ENCODE results near the gene MAP4K4. TPM values are rescaled to one million over a fixed set of nuclear protein-coding genes. Genes with fewer than 3 reads are reported as not detected.

MAP4K4 gene
- total and polyA plus RNA-seq, 4 donors, result 19.7 to 91.7 (median 54.0) TPM

- DNase-seq (no peak), ATAC-seq (ENCODE audit: insufficient read depth, low FRiP score) (no peak)
- H3K4me3 ChIP-seq, result no peak overlapping the region
- no peaks in the 10 kb centered on the region for H3K27me3 ChIP-seq (ENCODE audit: control insufficient read depth in 3 of 3, insufficient read depth in 3 of 3, low read length in 2 of 3)
- no peaks in the 10 kb centered on the region for H3K4me1 ChIP-seq (ENCODE audit: control insufficient read depth in 5 of 5, insufficient read depth in 5 of 5, low read length in 5 of 5)
- H3K9me3 ChIP-seq (ENCODE audit: control insufficient read depth in 4 of 4, insufficient read depth in 3 of 4, low read length in 3 of 4), result peaks cover 0 to 2% (median 0%) of the 10 kb centered on the region in 4 donors
- H3K36me3 ChIP-seq (ENCODE audit: control insufficient read depth in 4 of 4, insufficient read depth in 4 of 4, low read length in 4 of 4), result no peaks in the 10 kb centered on the region
- TF ChIP-seq CTCF (IDR thresholded peaks at IDR 0.05; ENCODE audit: control extremely low read depth, extremely low read depth), result no peak
- no peak overlapping the region for H3K9ac ChIP-seq (ENCODE audit: insufficient read depth in 1 of 2, low read length in 2 of 2)
- no peak overlapping the region for H3K27ac ChIP-seq (ENCODE audit: low read depth in 1 of 2, low read length in 1 of 2)
- 75 to 86% methylated on average over 1 of the region's 1 CpG for WGBS, 2 donors
These were observed 8.2 kb upstream of the MAP4K4 start for GRCh38 chr2:101689114-101689825.

- no peak for TF ChIP-seq CTCF (IDR thresholded peaks at IDR 0.05; ENCODE audit: control extremely low read depth, extremely low read depth)
- WGBS, 2 donors, result 93% methylated on average over 2 of the region's 2 CpGs
- Histone ChIP-seq H3K9me3 (ENCODE audit: control insufficient read depth in 4 of 4, insufficient read depth in 3 of 4, low read length in 3 of 4) (peaks cover 0 to 2% (median 0%) of the 10 kb centered on the region in 4 donors), H3K27me3 (ENCODE audit: control insufficient read depth in 3 of 3, insufficient read depth in 3 of 3, low read length in 2 of 3) (no peaks in the 10 kb centered on the region), H3K27ac (ENCODE audit: low read depth in 1 of 2, low read length in 1 of 2) (no peak overlapping the region), H3K4me1 (ENCODE audit: control insufficient read depth in 5 of 5, insufficient read depth in 5 of 5, low read length in 5 of 5) (no peaks in the 10 kb centered on the region), H3K4me3 (no peak overlapping the region), H3K9ac (ENCODE audit: insufficient read depth in 1 of 2, low read length in 2 of 2) (no peak overlapping the region), H3K36me3 (ENCODE audit: control insufficient read depth in 4 of 4, insufficient read depth in 4 of 4, low read length in 4 of 4) (no peaks in the 10 kb centered on the region)
- ATAC-seq (ENCODE audit: insufficient read depth, low FRiP score), result no peak
- no peak for DNase-seq
These were observed 6.9 kb upstream of the MAP4K4 start for GRCh38 chr2:101690547-101691152.

- Histone ChIP-seq H3K36me3 (ENCODE audit: control insufficient read depth in 4 of 4, insufficient read depth in 4 of 4, low read length in 4 of 4) (no peaks in the 10 kb centered on the region), H3K9ac (ENCODE audit: insufficient read depth in 1 of 2, low read length in 2 of 2) (no peak overlapping the region), H3K4me1 (ENCODE audit: control insufficient read depth in 5 of 5, insufficient read depth in 5 of 5, low read length in 5 of 5) (peaks cover 0 to 9% (median 0%) of the 10 kb centered on the region in 5 donors), H3K27ac (ENCODE audit: low read depth in 1 of 2, low read length in 1 of 2) (no peak overlapping the region), H3K9me3 (ENCODE audit: control insufficient read depth in 4 of 4, insufficient read depth in 3 of 4, low read length in 3 of 4) (peaks cover 0 to 2% (median 0%) of the 10 kb centered on the region in 4 donors), H3K4me3 (no peak overlapping the region), H3K27me3 (ENCODE audit: control insufficient read depth in 3 of 3, insufficient read depth in 3 of 3, low read length in 2 of 3) (no peaks in the 10 kb centered on the region)
- DNase-seq, result no peak
- WGBS, 2 donors, result 27 to 45% methylated on average over 3 of the region's 3 CpGs
- TF ChIP-seq CTCF (IDR thresholded peaks at IDR 0.05; ENCODE audit: control extremely low read depth, extremely low read depth), result no peak
- ATAC-seq (ENCODE audit: insufficient read depth, low FRiP score), result no peak
These were observed 5.5 kb upstream of the MAP4K4 start for GRCh38 chr2:101692041-101692440.

All from lung (tissue), 12 donors.